ENCODE data around the gene KRTAP3-3. TPM values are rescaled to one million over a fixed set of nuclear protein-coding genes. Genes with fewer than 3 reads are reported as not detected.
"Not testable (repeated sequence)": the region's sequence is repeated elsewhere in the genome, so short reads cannot be mapped to it uniquely, and the experiment has no call there.

Gene KRTAP3-3
- not detected for total RNA-seq
- long read RNA-seq, result 0 reads

GRCh38 chr17:40993839-40994238 lies at the start of gene KRTAP3-3:
KRTAP3-3 (minus strand) TSS chr17:40994164; CDS start chr17:40994097, 67 bp downstream.
- intact Hi-C loops (cut with DNase I), result no loop called here
- DNase-seq (ENCODE audit: low spot score), result no peak

GRCh38 chr17:41042953-41043352 lies 49.0 kb upstream of the KRTAP3-3 start:
- intact Hi-C loops (cut with DNase I), result no loop called here
- no peak for DNase-seq (ENCODE audit: low spot score)

GRCh38 chr17:41040783-41041571 lies 47.0 kb upstream of the KRTAP3-3 start, which contains the start of gene KRTAP1-1:
KRTAP1-1 (minus strand) TSS chr17:41041450; CDS start chr17:41041397, 53 bp downstream.
- intact Hi-C loops (cut with DNase I); DNase-seq (ENCODE audit: low spot score): not testable (repeated sequence)

GRCh38 chr17:41037853-41038350 lies 43.9 kb upstream of the KRTAP3-3 start:
- intact Hi-C loops (cut with DNase I), result no loop called here
- no peak for DNase-seq (ENCODE audit: low spot score)

GRCh38 chr17:41034346-41034935 lies 40.5 kb upstream of the KRTAP3-3 start, which contains the start of gene KRTAP1-3:
KRTAP1-3 (minus strand) TSS chr17:41034874; CDS start chr17:41034821, 53 bp downstream.
- intact Hi-C loops (cut with DNase I); DNase-seq (ENCODE audit: low spot score): not testable (repeated sequence)

GRCh38 chr17:41029633-41030245 lies 35.8 kb upstream of the KRTAP3-3 start, which contains the start of gene KRTAP1-4:
KRTAP1-4 (minus strand) TSS chr17:41030195; CDS start chr17:41030078, 117 bp downstream.
- no peak for DNase-seq (ENCODE audit: low spot score)
- intact Hi-C loops (cut with DNase I), result no loop called here

- no peak for DNase-seq (ENCODE audit: low spot score)
Observed at GRCh38 chr17:41026715-41027471, 32.9 kb upstream of the KRTAP3-3 start, which contains the start of gene KRTAP1-5. KRTAP1-5 (minus strand) TSS chr17:41027208; CDS start chr17:41027155, 53 bp downstream.

GRCh38 chr17:41024697-41025096 lies 30.7 kb upstream of the KRTAP3-3 start:
- intact Hi-C loops (cut with DNase I), result no loop called here
- no peak for DNase-seq (ENCODE audit: low spot score)

More at GRCh38 chr17:41026715-41027471, 32.9 kb upstream of the KRTAP3-3 start, which contains the start of gene KRTAP1-5:
- intact Hi-C loops (cut with DNase I), result no loop called here

- no peak for DNase-seq (ENCODE audit: low spot score)
- intact Hi-C loops (cut with DNase I), result no loop called here
Observed at GRCh38 chr17:41020336-41020735, 26.4 kb upstream of the KRTAP3-3 start.

GRCh38 chr17:41019415-41019814 lies 25.5 kb upstream of the KRTAP3-3 start:
- no peak for DNase-seq (ENCODE audit: low spot score)
- intact Hi-C loops (cut with DNase I), result no loop called here

GRCh38 chr17:41018541-41018940 lies 24.6 kb upstream of the KRTAP3-3 start:
- intact Hi-C loops (cut with DNase I), result no loop called here
- no peak for DNase-seq (ENCODE audit: low spot score)

- intact Hi-C loops (cut with DNase I), result no loop called here
- DNase-seq (ENCODE audit: low spot score), result no peak
Observed at GRCh38 chr17:41016578-41017215, 22.7 kb upstream of the KRTAP3-3 start.

GRCh38 chr17:41015454-41015853 lies 21.5 kb upstream of the KRTAP3-3 start:
- intact Hi-C loops (cut with DNase I), result no loop called here
- no peak for DNase-seq (ENCODE audit: low spot score)

GRCh38 chr17:41013606-41014005 lies 19.6 kb upstream of the KRTAP3-3 start:
- DNase-seq (ENCODE audit: low spot score), result no peak
- intact Hi-C loops (cut with DNase I), result no loop called here

GRCh38 chr17:41013181-41013580 lies 19.2 kb upstream of the KRTAP3-3 start:
- DNase-seq (ENCODE audit: low spot score), result no peak
- intact Hi-C loops (cut with DNase I), result no loop called here

- DNase-seq (ENCODE audit: low spot score), result no peak
- intact Hi-C loops (cut with DNase I), result no loop called here
Observed at GRCh38 chr17:41012326-41013120, 18.6 kb upstream of the KRTAP3-3 start.

GRCh38 chr17:41010441-41010840 lies 16.5 kb upstream of the KRTAP3-3 start:
- DNase-seq (ENCODE audit: low spot score), result no peak
- intact Hi-C loops (cut with DNase I), result no loop called here

- DNase-seq (ENCODE audit: low spot score), result no peak
- intact Hi-C loops (cut with DNase I), result no loop called here
Observed at GRCh38 chr17:41009936-41010335, 16.0 kb upstream of the KRTAP3-3 start.
